Spleen (tissue), 11 donors: ENCODE results near the gene USP37. TPM values are rescaled to one million over a fixed set of nuclear protein-coding genes. Genes with fewer than 3 reads are reported as not detected.

Experiments
- DNase-seq: peaks from one replicate; pipeline ENCODE4 v3.0.0-alpha.2; 2020
- H3K27ac ChIP-seq, 8 donors: fragments of 200-600 bp; sonication (generic) in 7 of 8; 1 replicate in 4 of 8; 2 replicates in 4 of 8; pipeline versions ENCODE4 v1.5.0 to v1.8.0; 2016 to 2021; ENCODE audit warnings: inconsistent platforms in 4 of 8, mild to moderate bottlenecking in 4 of 8, moderate library complexity in 1 of 8
- H3K27me3 ChIP-seq, 7 donors: fragments of 200-600 bp; sonication (generic) in 6 of 7; replicated peaks in 1 of 7; 1 replicate in 4 of 7; 2 replicates in 3 of 7; pipeline versions ENCODE4 v1.5.0 to v1.8.0; 2016 to 2021; ENCODE audit warnings: inconsistent platforms in 3 of 7, mild to moderate bottlenecking in 1 of 7
- H3K36me3 ChIP-seq, 6 donors: fragments of 200-600 bp; sonication (generic) in 5 of 6; 1 replicate in 4 of 6; 2 replicates in 2 of 6; pipeline versions ENCODE4 v1.5.0 to v1.8.0; 2016 to 2021; ENCODE audit warnings: inconsistent platforms in 2 of 6
- H3K4me1 ChIP-seq, 6 donors: fragments of 200-600 bp; sonication (generic) in 5 of 6; 1 replicate in 3 of 6; 2 replicates in 3 of 6; pipeline versions ENCODE4 v1.5.0 to v1.8.0; 2016 to 2021; ENCODE audit warnings: inconsistent platforms in 3 of 6
- H3K4me3 ChIP-seq, 8 donors: fragments of 200-600 bp; sonication (generic) in 7 of 8; 1 replicate in 4 of 8; 2 replicates in 4 of 8; pipeline versions ENCODE4 v1.5.0 to v1.8.0; 2016 to 2021; ENCODE audit warnings: inconsistent platforms in 4 of 8, mild to moderate bottlenecking in 4 of 8, moderate library complexity in 2 of 8
- H3K9me3 ChIP-seq, 8 donors: fragments of 200-600 bp; sonication (generic) in 7 of 8; 1 replicate in 4 of 8; 2 replicates in 4 of 8; pipeline versions ENCODE4 v1.5.0 to v1.8.0; 2016 to 2021; ENCODE audit warnings: inconsistent platforms in 4 of 8
- CTCF ChIP-seq, 11 experiments: fragments of 200-600 bp in 7 of 11; fragments of 450-650 bp in 4 of 11; sonication (generic) in 4 of 11; IDR thresholded peaks in 8 of 11; conservative IDR thresholded peaks in 3 of 11; 1 replicate in 7 of 11; 2 replicates in 4 of 11; pipeline versions ENCODE4 v1.4.0 to v1.8.0; 2016 to 2021; ENCODE audit warnings: antibody characterized with exemption in 11 of 11, inconsistent platforms in 4 of 11, mild to moderate bottlenecking in 1 of 11
- POLR2A ChIP-seq, 3 donors: fragments of 450-650 bp; IDR thresholded peaks; one replicate each; pipeline ENCODE4 v1.5.1; 2017; ENCODE audit warnings: antibody characterized with exemption in 3 of 3, mild to moderate bottlenecking in 1 of 3
- POLR2AphosphoS5 ChIP-seq, 3 donors: sonication (generic); formaldehyde crosslinking; IDR thresholded peaks; one replicate each; pipeline ENCODE4 v1.5.1; 2017; ENCODE audit warnings: antibody characterized with exemption in 3 of 3
- WGBS, 5 donors: extraction: QIAGEN DNeasy Blood & Tissue Kit in 3 of 5; methylation state at CpG; one replicate each; pipeline versions ENCODE4 v1.1.5 to v1.1.7; 2013 to 2018; 5-methylcytosine and 5-hydroxymethylcytosine counted together
- intact Hi-C: fragments of 100-400 bp; cut with DNase I; formaldehyde crosslinking; loops from one replicate; pipeline ENCODE4 v1.15.0; 2023; ENCODE audit warnings: low total_unique reads
- polyA plus RNA-seq, 3 donors: library from polyadenylated mRNA; stranded (reverse); fragments of 200-250 nt; gene quantifications; one replicate each; pipeline ENCODE4 v1.2.1, GENCODE V29; 2013
- total RNA-seq, 7 donors: library from RNA; depleted of rRNA in 3 of 7; stranded (reverse); fragments of >200 nt in 3 of 7; fragmentation: NEBNext Ultra II Directional in 4 of 7; extraction: Animal tissue kit (Norgen Biotek cat#: 25700) in 4 of 7; gene quantifications; one replicate each; pipeline versions ENCODE4 v1.1.0 to v1.2.1, GENCODE V29; 2016 to 2021
- donor health status: healthy with polysubstance abuse.
- donor health status: DM: no; HTN: no; CAD: no; lungs with moderate emphysema.
- donor health status: DM: no; HTN: no; CAD: no.
- donor health status: Bipolar disorder and iron deficiency.
- donor health status: healthy.
- donor health status: DM: no; HTN: no; CAD: no.
- donor health status: DM: yes; HTN: yes; CAD: no.

USP37 gene
- total and polyA plus RNA-seq, 10 donors, result 1.8 to 19.2 (median 14.1) TPM

DNA sequence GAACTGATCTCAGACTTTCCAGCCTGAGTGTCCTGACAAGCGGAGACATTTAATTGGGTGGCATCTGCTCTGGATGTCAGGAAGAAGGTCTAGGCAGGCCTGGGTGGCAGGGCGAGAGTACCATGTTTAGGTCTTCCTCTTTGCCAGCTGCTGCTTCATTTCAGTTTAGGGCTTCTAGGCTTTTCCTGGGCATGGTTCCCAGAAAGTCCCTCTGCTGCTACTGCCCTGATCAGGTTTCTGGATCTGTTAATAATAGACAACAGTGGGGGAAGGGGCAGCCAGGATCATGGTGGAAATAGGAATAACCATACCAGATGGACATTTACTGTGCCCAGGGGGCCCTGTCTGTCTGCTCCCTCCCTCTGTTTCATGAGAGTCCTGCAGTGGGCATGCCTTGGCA, 37.3 kb upstream of the USP37 start:
- no peak for DNase-seq
- no peaks in the 10 kb centered on the region for H3K36me3 ChIP-seq
- TF ChIP-seq POLR2AphosphoS5 (IDR thresholded peaks at IDR 0.05) (no peak), POLR2A (IDR thresholded peaks at IDR 0.05) (no peak), CTCF (IDR thresholded peaks at IDR 0.05 in 8 of 11, conservative IDR thresholded peaks at IDR 0.05 in 3 of 11) (no peak)
- no peaks in the 10 kb centered on the region for H3K4me1 ChIP-seq
- H3K27ac ChIP-seq, result no peak overlapping the region
- intact Hi-C loops, result no loop called here
- WGBS, 5 donors, result 73 to 100% (median 87%) methylated on average over 2 of the region's 2 CpGs
- H3K4me3 ChIP-seq, result no peak overlapping the region
- no peaks in the 10 kb centered on the region for H3K9me3 ChIP-seq
- H3K27me3 ChIP-seq, result peaks cover 0 to 9% (median 0%) of the 10 kb centered on the region in 7 donors

DNA sequence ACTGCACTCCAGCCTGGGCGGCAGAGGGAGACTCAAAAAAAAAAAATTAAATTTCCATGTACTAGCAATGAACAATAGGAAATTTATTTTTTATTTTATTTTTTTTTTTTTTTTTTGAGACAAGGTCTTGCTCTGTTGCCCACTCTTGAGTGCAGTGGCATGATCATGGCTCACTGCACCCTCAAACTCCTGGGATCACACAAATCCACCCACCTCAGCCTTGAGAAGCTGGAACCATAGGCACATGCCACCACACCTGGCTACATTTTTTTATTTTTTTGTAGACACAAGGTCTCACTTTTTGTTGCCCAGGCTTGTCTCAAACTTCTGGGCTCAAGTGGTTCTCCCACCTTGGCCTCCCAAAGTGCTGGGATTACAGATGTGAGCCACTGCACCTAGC, 17.4 kb upstream of the USP37 start:
- H3K36me3 ChIP-seq, result peaks cover 3 to 100% (median 88%) of the 10 kb centered on the region in 6 donors
- intact Hi-C loops, result no loop called here
- DNase-seq, result no peak
- no peaks in the 10 kb centered on the region for H3K27me3 ChIP-seq
- WGBS, 5 donors, result 96 to 100% (median 97%) methylated on average over 1 of the region's 1 CpG
- no peaks in the 10 kb centered on the region for H3K9me3 ChIP-seq
- no peaks in the 10 kb centered on the region for H3K4me1 ChIP-seq
- TF ChIP-seq POLR2A (IDR thresholded peaks at IDR 0.05), result no peak
- H3K27ac ChIP-seq, result no peak overlapping the region
- H3K4me3 ChIP-seq, result no peak overlapping the region

DNA sequence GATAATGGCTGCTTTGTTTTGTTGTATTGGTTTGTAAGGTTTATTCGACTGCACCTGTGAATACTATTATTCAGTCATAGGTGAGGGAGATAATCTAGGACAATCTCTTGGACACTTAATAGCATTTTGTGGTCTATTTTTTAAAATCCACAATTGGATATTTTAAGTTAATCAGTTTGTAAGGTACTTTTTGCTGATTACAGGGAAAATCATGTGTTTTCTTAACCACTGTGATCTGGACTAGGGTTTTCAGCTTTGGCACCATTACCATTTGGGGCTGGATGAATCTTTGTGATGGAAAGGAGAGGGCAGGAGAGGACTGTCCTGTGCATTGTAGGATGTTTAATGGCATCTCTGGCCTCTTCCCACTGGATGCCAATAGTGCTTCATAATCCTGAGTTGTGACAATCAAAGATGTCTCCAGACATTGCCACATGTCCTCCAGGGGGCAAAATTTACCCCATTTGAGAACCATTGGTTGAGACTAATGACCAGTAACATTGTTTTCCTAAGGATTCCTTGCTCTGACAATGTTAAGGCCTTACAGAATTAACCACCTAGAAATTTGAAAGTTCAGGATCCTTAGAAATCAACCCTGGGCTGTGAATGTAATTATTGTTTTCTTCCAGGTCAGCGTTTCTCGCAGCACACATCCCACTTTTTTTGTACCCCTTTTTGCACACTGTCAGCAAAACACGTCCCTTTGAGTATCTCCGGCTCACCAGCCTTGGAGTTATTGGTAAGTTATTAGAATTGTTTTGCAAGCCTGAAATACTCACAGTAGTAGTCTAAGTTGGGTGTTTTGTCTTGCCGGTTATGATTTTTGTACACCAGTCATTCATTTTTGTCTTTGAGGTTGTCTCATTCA, 16.1 kb upstream of the USP37 start:
- intact Hi-C loops, result no loop called here
- WGBS, 5 donors, result 93 to 96% (median 94%) methylated on average over 6 of the region's 6 CpGs
- TF ChIP-seq CTCF (IDR thresholded peaks at IDR 0.05 in 8 of 11, conservative IDR thresholded peaks at IDR 0.05 in 3 of 11) (no peak), POLR2A (IDR thresholded peaks at IDR 0.05) (no peak), POLR2AphosphoS5 (IDR thresholded peaks at IDR 0.05) (no peak)
- H3K4me3 ChIP-seq, result no peak overlapping the region
- peaks cover 0 to 6% (median 2%) of the 10 kb centered on the region in 6 donors for H3K4me1 ChIP-seq
- no peaks in the 10 kb centered on the region for H3K9me3 ChIP-seq
- no peak for DNase-seq
- H3K36me3 ChIP-seq, result peaks cover 0 to 100% (median 76%) of the 10 kb centered on the region in 6 donors
- no peaks in the 10 kb centered on the region for H3K27me3 ChIP-seq
- H3K27ac ChIP-seq, result no peak overlapping the region

- Histone ChIP-seq H3K27ac (no peak overlapping the region), H3K4me1 (peaks cover 0 to 26% (median 10%) of the 10 kb centered on the region in 6 donors), H3K27me3 (no peaks in the 10 kb centered on the region), H3K9me3 (no peaks in the 10 kb centered on the region), H3K36me3 (peaks cover 0 to 87% (median 59%) of the 10 kb centered on the region in 6 donors), H3K4me3 (no peak overlapping the region)
- no peak for DNase-seq
- intact Hi-C loops, result no loop called here
- 83 to 95% (median 89%) methylated on average over 7 of the region's 7 CpGs for WGBS, 5 donors
- TF ChIP-seq CTCF (IDR thresholded peaks at IDR 0.05 in 8 of 11, conservative IDR thresholded peaks at IDR 0.05 in 3 of 11), result no peak
These were observed 13.9 kb upstream of the USP37 start for GRCh38 chr2:218582076-218582475.
